Right atrium auricular region (tissue), 2 donors: ENCODE results near the gene MGME1. TPM values are rescaled to one million over a fixed set of nuclear protein-coding genes. Genes with fewer than 3 reads are reported as not detected.

Source experiments
- DNase-seq: peaks from one replicate; pipeline ENCODE4 v3.0.0-alpha.2; 2019; ENCODE audit warnings: low spot score
- H3K27ac ChIP-seq, 2 donors: fragments of 200-600 bp; sonication (generic); 1 replicate in 1 of 2; 2 replicates in 1 of 2; pipeline ENCODE4 v1.5.1; 2016 to 2019
- H3K27me3 ChIP-seq, 2 donors: fragments of 200-600 bp; sonication (generic); one replicate each; pipeline versions ENCODE4 v1.5.1 to v1.6.0; 2017 to 2019
- H3K36me3 ChIP-seq: fragments of 200-600 bp; sonication (generic); one replicate; pipeline ENCODE4 v1.5.1; 2016
- H3K4me1 ChIP-seq, 2 donors: fragments of 200-600 bp; sonication (generic); one replicate each; pipeline versions ENCODE4 v1.5.1 to v1.6.0; 2017 to 2019
- H3K4me3 ChIP-seq, 2 donors: fragments of 200-600 bp; sonication (generic); 1 replicate in 1 of 2; 2 replicates in 1 of 2; pipeline ENCODE4 v1.5.1; 2017 to 2019; ENCODE audit warnings: mild to moderate bottlenecking in 1 of 2, moderate library complexity in 1 of 2
- H3K9me3 ChIP-seq, 2 donors: fragments of 200-600 bp; sonication (generic); one replicate each; pipeline ENCODE4 v1.5.1; 2019
- total RNA-seq, 2 donors: library from RNA; depleted of rRNA; stranded (reverse); fragments of >200 nt; gene quantifications; one replicate each; pipeline ENCODE4 v1.1.0, GENCODE V29; 2016
- TF ChIP-seq, protein P1 (sequence below), 2 donors: fragments of 200-600 bp; sonication (generic); IDR thresholded peaks; one replicate each; pipeline ENCODE4 v1.5.1; 2019; ENCODE audit warnings: antibody characterized with exemption in 2 of 2

Gene MGME1
- total RNA-seq, 2 donors from 2014 or later: 2.7 to 7.1 TPM

DNA sequence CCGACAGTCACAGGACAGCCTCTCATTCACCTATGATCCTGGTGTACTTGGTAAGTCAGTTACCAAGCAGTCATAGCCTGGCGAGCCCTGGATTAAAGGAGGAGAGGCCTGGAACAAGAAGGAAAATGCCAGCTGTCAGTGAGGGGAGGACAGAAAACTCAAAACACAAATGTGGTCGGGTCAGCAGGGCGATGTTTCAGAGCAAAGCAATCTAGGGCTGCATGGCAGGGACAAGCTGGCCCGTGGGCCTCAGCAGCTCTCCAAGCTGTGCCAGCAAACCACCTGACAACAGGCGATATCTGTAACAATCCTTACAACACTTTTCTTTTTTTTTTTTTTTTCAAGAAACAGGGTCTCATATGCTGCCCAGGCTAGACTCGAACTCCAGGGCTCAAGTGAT is 40.3 kb downstream of the MGME1 start:
- no peak overlapping the region for H3K27ac ChIP-seq
- DNase-seq: no peak
- H3K9me3 ChIP-seq: no peaks in the 10 kb centered on the region
- peaks cover 0 to 8% of the 10 kb centered on the region in 2 donors for H3K4me1 ChIP-seq
- no peaks in the 10 kb centered on the region for H3K27me3 ChIP-seq
- no peaks in the 10 kb centered on the region for H3K36me3 ChIP-seq
- TF ChIP-seq, protein P1, sequence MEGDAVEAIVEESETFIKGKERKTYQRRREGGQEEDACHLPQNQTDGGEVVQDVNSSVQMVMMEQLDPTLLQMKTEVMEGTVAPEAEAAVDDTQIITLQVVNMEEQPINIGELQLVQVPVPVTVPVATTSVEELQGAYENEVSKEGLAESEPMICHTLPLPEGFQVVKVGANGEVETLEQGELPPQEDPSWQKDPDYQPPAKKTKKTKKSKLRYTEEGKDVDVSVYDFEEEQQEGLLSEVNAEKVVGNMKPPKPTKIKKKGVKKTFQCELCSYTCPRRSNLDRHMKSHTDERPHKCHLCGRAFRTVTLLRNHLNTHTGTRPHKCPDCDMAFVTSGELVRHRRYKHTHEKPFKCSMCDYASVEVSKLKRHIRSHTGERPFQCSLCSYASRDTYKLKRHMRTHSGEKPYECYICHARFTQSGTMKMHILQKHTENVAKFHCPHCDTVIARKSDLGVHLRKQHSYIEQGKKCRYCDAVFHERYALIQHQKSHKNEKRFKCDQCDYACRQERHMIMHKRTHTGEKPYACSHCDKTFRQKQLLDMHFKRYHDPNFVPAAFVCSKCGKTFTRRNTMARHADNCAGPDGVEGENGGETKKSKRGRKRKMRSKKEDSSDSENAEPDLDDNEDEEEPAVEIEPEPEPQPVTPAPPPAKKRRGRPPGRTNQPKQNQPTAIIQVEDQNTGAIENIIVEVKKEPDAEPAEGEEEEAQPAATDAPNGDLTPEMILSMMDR (IDR thresholded peaks at IDR 0.05): no peak
- no peak overlapping the region for H3K4me3 ChIP-seq

DNA sequence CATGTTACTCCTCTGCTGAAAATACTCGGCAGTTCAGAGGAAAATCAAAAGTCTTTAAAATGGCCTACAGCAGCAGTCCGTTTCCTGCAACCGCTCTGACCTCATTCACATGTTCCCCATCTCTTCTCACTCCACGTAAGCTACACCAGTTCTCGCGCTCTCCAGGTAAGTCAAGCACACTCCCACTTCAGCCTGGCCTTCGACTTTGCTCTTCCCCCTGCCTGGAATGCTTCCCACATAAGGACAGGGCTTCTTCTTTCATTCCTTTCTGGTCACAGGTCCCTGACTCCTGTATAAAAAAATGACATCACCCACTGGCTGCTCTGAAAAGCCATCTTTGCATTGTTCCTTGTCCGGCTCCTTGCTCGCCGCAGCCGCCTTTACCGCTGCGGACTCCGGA is 42.7 kb downstream of the MGME1 start:
- Histone ChIP-seq H3K9me3 (no peaks in the 10 kb centered on the region), H3K4me1 (peaks cover 0 to 8% of the 10 kb centered on the region in 2 donors), H3K27me3 (no peaks in the 10 kb centered on the region), H3K4me3 (no peak overlapping the region), H3K27ac (no peak overlapping the region), H3K36me3 (no peaks in the 10 kb centered on the region)
- DNase-seq: no peak
- TF ChIP-seq, protein P1 (IDR thresholded peaks at IDR 0.05): no peak

GRCh38 chr20:18011951-18012645 is 43.3 kb downstream of the MGME1 start:
- no peaks in the 10 kb centered on the region for H3K9me3 ChIP-seq
- TF ChIP-seq, protein P1 (IDR thresholded peaks at IDR 0.05): no peak
- H3K36me3 ChIP-seq: no peaks in the 10 kb centered on the region
- no peaks in the 10 kb centered on the region for H3K27me3 ChIP-seq
- DNase-seq: no peak
- no peak overlapping the region for H3K4me3 ChIP-seq
- H3K4me1 ChIP-seq: peaks cover 0 to 8% of the 10 kb centered on the region in 2 donors
- no peak overlapping the region for H3K27ac ChIP-seq

- H3K27ac ChIP-seq: no peak overlapping the region
- H3K36me3 ChIP-seq: no peaks in the 10 kb centered on the region
- H3K9me3 ChIP-seq: no peaks in the 10 kb centered on the region
- TF ChIP-seq, protein P1 (IDR thresholded peaks at IDR 0.05): no peak
- H3K4me3 ChIP-seq: no peak overlapping the region
- DNase-seq: no peak
- no peaks in the 10 kb centered on the region for H3K27me3 ChIP-seq
- peaks cover 0 to 1% of the 10 kb centered on the region in 2 donors for H3K4me1 ChIP-seq
Observed at GRCh38 chr20:18012901-18013300, 44.1 kb downstream of the MGME1 start.

- TF ChIP-seq, protein P1 (IDR thresholded peaks at IDR 0.05): no peak
- Histone ChIP-seq H3K4me3 (no peak overlapping the region), H3K9me3 (no peaks in the 10 kb centered on the region), H3K36me3 (no peaks in the 10 kb centered on the region), H3K27me3 (no peaks in the 10 kb centered on the region), H3K27ac (no peak overlapping the region), H3K4me1 (no peaks in the 10 kb centered on the region)
- DNase-seq: no peak
Observed at GRCh38 chr20:18014411-18014810, 45.6 kb downstream of the MGME1 start.

GRCh38 chr20:18016772-18017171 is 48.0 kb downstream of the MGME1 start:
- H3K27me3 ChIP-seq: no peaks in the 10 kb centered on the region
- DNase-seq: no peak
- H3K4me3 ChIP-seq: no peak overlapping the region
- H3K27ac ChIP-seq: no peak overlapping the region
- no peaks in the 10 kb centered on the region for H3K4me1 ChIP-seq
- no peaks in the 10 kb centered on the region for H3K9me3 ChIP-seq
- TF ChIP-seq, protein P1 (IDR thresholded peaks at IDR 0.05): no peak
- H3K36me3 ChIP-seq: no peaks in the 10 kb centered on the region
